A673 (cell line): Measurements from ENCODE around the gene NEDD4L. TPM values are rescaled to one million over a fixed set of nuclear protein-coding genes. Genes with fewer than 3 reads are reported as not detected.

ENCODE experiments used
- BruUV-seq: library from RNA; stranded (reverse); fragments of 400-500 nt; replicated peaks from 2 replicates; lab custom pipeline; 2021; lab: Mats Ljungman, UMichigan
- CTCF ChIA-PET: fragments of 300-600 bp; sonication (Branson Sonifier 250); formaldehyde crosslinking; loops from one replicate; lab custom pipeline; 2022; ENCODE audit warnings: antibody characterized with exemption; lab: Charles Lee
- POLR2A ChIA-PET: fragments of 300-600 bp; sonication (Branson Sonifier 250); formaldehyde crosslinking; loops from one replicate; lab custom pipeline; 2022; ENCODE audit warnings: antibody characterized with exemption; ENCODE audit not compliant: low non-redundant PET; lab: Charles Lee
- DNase-seq: peaks from one replicate; pipeline ENCODE4 v3.0.0-alpha.2; 2015; ENCODE audit warnings: low spot score
- H3K27ac ChIP-seq: fragments of 200-600 bp; sonication (generic); 2 replicates; pipeline ENCODE4 v1.5.1; 2016; ENCODE audit warnings: mixed run types, low read depth, mild to moderate bottlenecking, mixed read lengths, antibody characterized with exemption, low read length; ENCODE audit not compliant: poor library complexity, severe bottlenecking
- H3K27me3 ChIP-seq: fragments of 200-600 bp; sonication (generic); replicated peaks from 2 replicates; pipeline ENCODE4 v1.6.1; 2017; ENCODE audit warnings: mixed run types, low read depth, mild to moderate bottlenecking, mixed read lengths, antibody characterized with exemption, low read length; ENCODE audit not compliant: insufficient read depth, poor library complexity
- H3K36me3 ChIP-seq: fragments of 200-600 bp; sonication (generic); 2 replicates; pipeline ENCODE4 v1.6.1; 2016; ENCODE audit warnings: mixed run types, mild to moderate bottlenecking, mixed read lengths, antibody characterized with exemption, low read length; ENCODE audit not compliant: insufficient read depth, poor library complexity, severe bottlenecking
- H3K4me1 ChIP-seq: fragments of 200-600 bp; sonication (generic); 2 replicates; pipeline ENCODE4 v1.6.1; 2017; ENCODE audit warnings: mixed run types, mild to moderate bottlenecking, mixed read lengths, antibody characterized with exemption, low read length; ENCODE audit not compliant: insufficient read depth, poor library complexity, severe bottlenecking
- H3K4me3 ChIP-seq: fragments of 200-600 bp; sonication (generic); 2 replicates; pipeline ENCODE4 v1.5.1; 2016; ENCODE audit warnings: low read depth, mixed run types, mild to moderate bottlenecking, mixed read lengths, low read length; ENCODE audit not compliant: poor library complexity, severe bottlenecking
- H3K9me3 ChIP-seq: fragments of 200-600 bp; sonication (generic); 2 replicates; pipeline ENCODE4 v1.6.1; 2016; ENCODE audit warnings: mixed run types, low read depth, mild to moderate bottlenecking, mixed read lengths, antibody characterized with exemption, low read length; ENCODE audit not compliant: poor library complexity, severe bottlenecking
- CTCF ChIP-seq: fragments of 300-800, 200-600 bp; sonication (generic); conservative IDR thresholded peaks from 2 replicates; pipeline ENCODE4 v1.5.1; 2017; ENCODE audit warnings: low read depth, mild to moderate bottlenecking, antibody characterized with exemption, low read length, moderate library complexity, mixed read lengths
- EZH2 ChIP-seq: fragments of 200-600 bp; sonication (generic); IDR thresholded peaks from 2 replicates; pipeline ENCODE4 v1.6.1; 2017; ENCODE audit warnings: borderline replicate concordance, low read depth, mild to moderate bottlenecking, mixed read lengths, antibody characterized with exemption, low read length; ENCODE audit not compliant: poor library complexity, severe bottlenecking
- intact Hi-C: fragments of 100-400 bp; cut with micrococcal nuclease; formaldehyde crosslinking; loops from one replicate; pipeline ENCODE4 v1.10.0; 2022; ENCODE audit not compliant: unreplicated experiment
- total RNA-seq: library from RNA; stranded (reverse); gene quantifications from 2 replicates; pipeline ENCODE4 v1.2.3, GENCODE V29; 2021

The NEDD4L gene
- total RNA-seq, 1 experiment from 2014 or later = 15.3 TPM

GRCh38 chr18:58162127-58162526, 118.1 kb downstream of the NEDD4L start:
- TF ChIP-seq EZH2 (no peak), CTCF (no peak)
- CTCF ChIA-PET = no interaction called here
- BruUV-seq = no TSS peak
- Histone ChIP-seq H3K27ac (no peak overlapping the region), H3K4me1 (no peaks in the 10 kb centered on the region), H3K9me3 (no peaks in the 10 kb centered on the region), H3K36me3 (no peaks in the 10 kb centered on the region), H3K4me3 (no peak overlapping the region), H3K27me3 (no peaks in the 10 kb centered on the region)
- intact Hi-C loops = no loop called here
- no peak for DNase-seq
- POLR2A ChIA-PET = interaction anchor here (0.7 kb wide), 1 partner anchor 187 kb away, joined by 3 read pairs; no protein-coding TSS in a partner anchor

GRCh38 chr18:58163004-58163590, 119.1 kb downstream of the NEDD4L start:
- intact Hi-C loops = no loop called here
- no peaks in the 10 kb centered on the region for H3K36me3 ChIP-seq
- ChIA-PET CTCF (no interaction called here), POLR2A (interaction anchor here (0.7 kb wide), 1 partner anchor 186 kb away, joined by 3 read pairs; no protein-coding TSS in a partner anchor)
- no peaks in the 10 kb centered on the region for H3K9me3 ChIP-seq
- no peaks in the 10 kb centered on the region for H3K4me1 ChIP-seq
- no peaks in the 10 kb centered on the region for H3K27me3 ChIP-seq
- DNase-seq = no peak
- no peak overlapping the region for H3K27ac ChIP-seq
- H3K4me3 ChIP-seq = no peak overlapping the region
- no peak for TF ChIP-seq EZH2
- no TSS peak for BruUV-seq

- H3K4me1 ChIP-seq = no peaks in the 10 kb centered on the region
- no peaks in the 10 kb centered on the region for H3K36me3 ChIP-seq
- no peaks in the 10 kb centered on the region for H3K9me3 ChIP-seq
- TF ChIP-seq CTCF = no peak
- no peak for TF ChIP-seq EZH2
- DNase-seq = no peak
- H3K27me3 ChIP-seq = no peaks in the 10 kb centered on the region
- ChIA-PET CTCF (no interaction called here), POLR2A (no interaction called here)
- no peak overlapping the region for H3K27ac ChIP-seq
- H3K4me3 ChIP-seq = no peak overlapping the region
- intact Hi-C loops = no loop called here
- no TSS peak for BruUV-seq
Observed at GRCh38 chr18:58166278-58166844, 122.3 kb downstream of the NEDD4L start.

- ChIA-PET POLR2A (no interaction called here), CTCF (no interaction called here)
- H3K9me3 ChIP-seq = no peaks in the 10 kb centered on the region
- DNase-seq = no peak
- no peak overlapping the region for H3K27ac ChIP-seq
- intact Hi-C loops = no loop called here
- H3K27me3 ChIP-seq = no peaks in the 10 kb centered on the region
- no peaks in the 10 kb centered on the region for H3K4me1 ChIP-seq
- no peak overlapping the region for H3K4me3 ChIP-seq
- no peak for TF ChIP-seq CTCF
- no peak for TF ChIP-seq EZH2
- H3K36me3 ChIP-seq = no peaks in the 10 kb centered on the region
- BruUV-seq = no TSS peak
Observed at GRCh38 chr18:58167073-58167472, 123.0 kb downstream of the NEDD4L start.
